OCI-LY1 (cell line): ENCODE measurements around the gene TAS2R40.

Source experiments
- H2AFZ ChIP-seq: fragments of 200-600 bp; sonication (generic), shearing (Covaris generic); 2 replicates; pipeline ENCODE4 v1.6.0; 2014; ENCODE audit warnings: antibody characterized with exemption, mild to moderate bottlenecking, low read length
- H3F3A ChIP-seq: fragments of 200-600 bp; sonication (generic), shearing (Covaris generic); 2 replicates; pipeline ENCODE4 v1.6.0; 2014; ENCODE audit warnings: mild to moderate bottlenecking, antibody characterized with exemption, low read length, moderate library complexity; ENCODE audit not compliant: insufficient read depth
- H3K27ac ChIP-seq: fragments of 200-600 bp; sonication (generic); 2 replicates; pipeline ENCODE4 v1.5.1; 2014; ENCODE audit warnings: low read length, mixed run types, mild to moderate bottlenecking, low read depth; ENCODE audit not compliant: poor library complexity, severe bottlenecking
- H3K27me3 ChIP-seq: fragments of 200-600 bp; sonication (generic); 2 replicates; pipeline ENCODE4 v1.6.0; 2014; ENCODE audit warnings: antibody characterized with exemption, mild to moderate bottlenecking, low read length, moderate library complexity; ENCODE audit not compliant: insufficient read depth
- H3K36me3 ChIP-seq: fragments of 200-600 bp; sonication (generic); 2 replicates; pipeline ENCODE4 v1.6.1; 2014; ENCODE audit warnings: mild to moderate bottlenecking, antibody characterized with exemption, low read length, moderate library complexity, mixed read lengths; ENCODE audit not compliant: insufficient read depth
- H3K4me1 ChIP-seq: fragments of 200-600 bp; sonication (generic); 2 replicates; pipeline ENCODE4 v1.5.1; 2014; ENCODE audit warnings: mild to moderate bottlenecking, low read length, moderate library complexity; ENCODE audit not compliant: insufficient read depth, severe bottlenecking
- H3K4me2 ChIP-seq: fragments of 200-600 bp; sonication (generic), shearing (Covaris generic); 2 replicates; pipeline ENCODE4 v1.6.1; 2014; ENCODE audit warnings: low read length
- H3K4me3 ChIP-seq: fragments of 200-600 bp; sonication (generic); 2 replicates; pipeline ENCODE4 v1.5.1; 2014; ENCODE audit warnings: low read length, low read depth, mild to moderate bottlenecking, mixed read lengths; ENCODE audit not compliant: poor library complexity, severe bottlenecking
- H3K79me2 ChIP-seq: fragments of 200-600 bp; shearing (Covaris generic); 2 replicates; pipeline ENCODE4 v1.6.1; 2016; ENCODE audit warnings: mixed run types, low read length, mixed read lengths; ENCODE audit not compliant: insufficient read depth
- H3K9ac ChIP-seq: fragments of 200-600 bp; sonication (generic), shearing (Covaris generic); 2 replicates; pipeline ENCODE4 v1.6.1; 2014; ENCODE audit warnings: mild to moderate bottlenecking, low read length, mixed read lengths
- H3K9me2 ChIP-seq: fragments of 200-600 bp; sonication (generic), shearing (Covaris generic); 2 replicates; pipeline ENCODE4 v1.6.1; 2014; ENCODE audit warnings: low read depth, mild to moderate bottlenecking, low read length, mixed read lengths
- H3K9me3 ChIP-seq: fragments of 200-600 bp; shearing (Covaris generic); 2 replicates; pipeline ENCODE4 v1.6.1; 2014; ENCODE audit warnings: low read length, mixed read lengths
- H4K20me1 ChIP-seq: fragments of 200-600 bp; sonication (generic), shearing (Covaris generic); 2 replicates; pipeline ENCODE4 v1.6.0; 2016; ENCODE audit warnings: mild to moderate bottlenecking, low read length; ENCODE audit not compliant: insufficient read depth
- CTCF ChIP-seq: fragments of 200-600 bp; sonication (generic), shearing (Covaris generic); IDR thresholded peaks from 2 replicates; pipeline ENCODE4 v1.5.1; 2017; ENCODE audit warnings: mild to moderate bottlenecking, antibody characterized with exemption, low read length, moderate library complexity, mixed read lengths
- EZH2 ChIP-seq: fragments of 200-600 bp; sonication (generic), shearing (Covaris generic); IDR thresholded peaks from 2 replicates; pipeline ENCODE4 v1.8.0; 2017; ENCODE audit warnings: borderline replicate concordance, mixed run types, mild to moderate bottlenecking, antibody characterized with exemption, low read length, moderate library complexity, mixed read lengths

TAS2R40 gene

GRCh38 chr7:143214789-143215679, 6.8 kb upstream of the TAS2R40 start:
- Histone ChIP-seq H3K79me2 (no peaks in the 10 kb centered on the region), H2AFZ (no peak overlapping the region), H3K36me3 (no peaks in the 10 kb centered on the region), H3K27me3 (no peaks in the 10 kb centered on the region), H3K4me3 (no peak overlapping the region), H3K9ac (no peak overlapping the region), H3K27ac (no peak overlapping the region), H3F3A (no peaks in the 10 kb centered on the region), H3K9me2 (no peaks in the 10 kb centered on the region), H3K4me2 (no peak overlapping the region), H3K9me3 (no peaks in the 10 kb centered on the region), H3K4me1 (no peaks in the 10 kb centered on the region), H4K20me1 (no peaks in the 10 kb centered on the region)
- no peak for TF ChIP-seq EZH2
- peak; percentile 100 for TF ChIP-seq CTCF

GRCh38 chr7:143216151-143216550, 5.7 kb upstream of the TAS2R40 start:
- Histone ChIP-seq H3F3A (no peaks in the 10 kb centered on the region), H3K79me2 (no peaks in the 10 kb centered on the region), H3K9me3 (no peaks in the 10 kb centered on the region), H4K20me1 (no peaks in the 10 kb centered on the region), H3K4me2 (no peak overlapping the region), H3K4me3 (no peak overlapping the region), H3K4me1 (no peaks in the 10 kb centered on the region), H3K27ac (no peak overlapping the region), H3K9me2 (no peaks in the 10 kb centered on the region), H2AFZ (no peak overlapping the region), H3K9ac (no peak overlapping the region), H3K36me3 (no peaks in the 10 kb centered on the region), H3K27me3 (no peaks in the 10 kb centered on the region)
- no peak for TF ChIP-seq EZH2
- no peak for TF ChIP-seq CTCF

GRCh38 chr7:143216686-143217085, 5.2 kb upstream of the TAS2R40 start:
- no peak overlapping the region for H3K4me3 ChIP-seq
- no peak overlapping the region for H3K9ac ChIP-seq
- no peaks in the 10 kb centered on the region for H3K9me2 ChIP-seq
- no peak for TF ChIP-seq CTCF
- no peak for TF ChIP-seq EZH2
- no peak overlapping the region for H3K4me2 ChIP-seq
- no peaks in the 10 kb centered on the region for H3F3A ChIP-seq
- no peaks in the 10 kb centered on the region for H4K20me1 ChIP-seq
- no peak overlapping the region for H2AFZ ChIP-seq
- no peaks in the 10 kb centered on the region for H3K79me2 ChIP-seq
- H3K27me3 ChIP-seq: no peaks in the 10 kb centered on the region
- H3K27ac ChIP-seq: no peak overlapping the region
- no peaks in the 10 kb centered on the region for H3K36me3 ChIP-seq
- no peaks in the 10 kb centered on the region for H3K4me1 ChIP-seq
- H3K9me3 ChIP-seq: no peaks in the 10 kb centered on the region
